Hepatocyte (in vitro differentiated cells): ENCODE data around the gene ASPM.

Source experiments
- EZH2 ChIP-seq: fragments of 200-600 bp; sonication (generic); IDR thresholded peaks from 2 replicates; pipeline ENCODE4 v1.6.1; 2016; ENCODE audit warnings: antibody characterized with exemption, mild to moderate bottlenecking, borderline replicate concordance
- TF ChIP-seq, protein P1 (sequence below): fragments of 200-600 bp; sonication (generic); IDR thresholded peaks from 2 replicates; pipeline ENCODE4 v1.5.1; 2016; ENCODE audit warnings: antibody characterized with exemption, mild to moderate bottlenecking; ENCODE audit not compliant: poor library complexity

DNA sequence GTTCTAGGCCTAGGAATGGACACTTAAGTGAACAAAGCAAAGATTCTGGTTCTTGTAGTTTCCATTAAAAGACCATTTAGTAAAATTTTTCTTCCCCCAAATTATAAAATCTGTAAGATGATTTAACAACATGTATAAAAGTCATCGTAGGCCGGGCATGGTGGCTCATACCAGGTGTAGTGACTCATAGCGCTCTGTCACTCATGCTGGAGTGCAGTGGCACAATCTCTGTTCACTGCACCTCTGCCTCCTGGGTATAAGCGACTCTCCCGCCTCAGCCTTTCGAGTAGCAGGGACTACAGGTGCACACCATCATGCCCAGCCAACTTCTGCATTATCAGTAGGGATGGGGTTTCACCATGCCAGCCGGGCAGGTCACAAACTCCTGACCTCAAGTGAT lies 9.1 kb downstream of the ASPM start:
- TF ChIP-seq EZH2: no peak
- TF ChIP-seq, protein P1, sequence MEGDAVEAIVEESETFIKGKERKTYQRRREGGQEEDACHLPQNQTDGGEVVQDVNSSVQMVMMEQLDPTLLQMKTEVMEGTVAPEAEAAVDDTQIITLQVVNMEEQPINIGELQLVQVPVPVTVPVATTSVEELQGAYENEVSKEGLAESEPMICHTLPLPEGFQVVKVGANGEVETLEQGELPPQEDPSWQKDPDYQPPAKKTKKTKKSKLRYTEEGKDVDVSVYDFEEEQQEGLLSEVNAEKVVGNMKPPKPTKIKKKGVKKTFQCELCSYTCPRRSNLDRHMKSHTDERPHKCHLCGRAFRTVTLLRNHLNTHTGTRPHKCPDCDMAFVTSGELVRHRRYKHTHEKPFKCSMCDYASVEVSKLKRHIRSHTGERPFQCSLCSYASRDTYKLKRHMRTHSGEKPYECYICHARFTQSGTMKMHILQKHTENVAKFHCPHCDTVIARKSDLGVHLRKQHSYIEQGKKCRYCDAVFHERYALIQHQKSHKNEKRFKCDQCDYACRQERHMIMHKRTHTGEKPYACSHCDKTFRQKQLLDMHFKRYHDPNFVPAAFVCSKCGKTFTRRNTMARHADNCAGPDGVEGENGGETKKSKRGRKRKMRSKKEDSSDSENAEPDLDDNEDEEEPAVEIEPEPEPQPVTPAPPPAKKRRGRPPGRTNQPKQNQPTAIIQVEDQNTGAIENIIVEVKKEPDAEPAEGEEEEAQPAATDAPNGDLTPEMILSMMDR: no peak
